Naive B cell (primary cell): ENCODE data around the gene LRP3. TPM values are rescaled to one million over a fixed set of nuclear protein-coding genes. Genes with fewer than 3 reads are reported as not detected.

Experiments used
- ATAC-seq, 2 donors: fragments of 150-1000 bp; cut with Tn5 transposase; 2 replicates each; pipeline ENCODE4 v1.10.0; 2021; ENCODE audit warnings: low read depth in 2 of 2, mild to moderate bottlenecking in 2 of 2, moderate library complexity in 2 of 2
- DNase-seq: peaks from one replicate; pipeline ENCODE4 v3.0.0; 2022
- H3K27ac Mint-ChIP-seq, 6 donors: one replicate each; pipeline ENCODE4 v1.8.0; 2020 to 2022; ENCODE audit warnings: mild to moderate bottlenecking in 6 of 6, mixed read lengths in 6 of 6, moderate library complexity in 5 of 6, inconsistent platforms in 2 of 6
- H3K27me3 Mint-ChIP-seq, 3 donors: one replicate each; pipeline ENCODE4 v1.8.0; 2021 to 2022; ENCODE audit warnings: mixed read lengths in 3 of 3, mild to moderate bottlenecking in 1 of 3
- H3K36me3 Mint-ChIP-seq, 2 donors: one replicate each; pipeline ENCODE4 v1.8.0; 2020 to 2022; ENCODE audit warnings: mixed read lengths in 2 of 2, inconsistent platforms in 1 of 2, mild to moderate bottlenecking in 1 of 2
- H3K4me1 Mint-ChIP-seq, 3 donors: one replicate each; pipeline ENCODE4 v1.8.0; 2020 to 2022; ENCODE audit warnings: mixed read lengths in 3 of 3, inconsistent platforms in 1 of 3, mild to moderate bottlenecking in 1 of 3, moderate library complexity in 1 of 3
- H3K4me3 Mint-ChIP-seq, 8 donors: one replicate each; pipeline ENCODE4 v1.8.0; 2020 to 2022; ENCODE audit warnings: mild to moderate bottlenecking in 8 of 8, mixed read lengths in 8 of 8, moderate library complexity in 8 of 8, inconsistent platforms in 2 of 8
- H3K9me3 Mint-ChIP-seq, 7 donors: one replicate each; pipeline ENCODE4 v1.8.0; 2020 to 2022; ENCODE audit warnings: mixed read lengths in 7 of 7, mild to moderate bottlenecking in 5 of 7, inconsistent platforms in 2 of 7, moderate library complexity in 1 of 7
- polyA plus RNA-seq, 6 donors: library from polyadenylated mRNA; unstranded; fragments of 300-500 nt; fragmentation: Illumina TruSeq; gene quantifications; one replicate each; pipeline ENCODE4 v1.2.3, GENCODE V29; 2021; ENCODE audit warnings: low read depth in 6 of 6

The LRP3 gene
- polyA plus RNA-seq, 6 donors from 2014 or later: not detected

DNA sequence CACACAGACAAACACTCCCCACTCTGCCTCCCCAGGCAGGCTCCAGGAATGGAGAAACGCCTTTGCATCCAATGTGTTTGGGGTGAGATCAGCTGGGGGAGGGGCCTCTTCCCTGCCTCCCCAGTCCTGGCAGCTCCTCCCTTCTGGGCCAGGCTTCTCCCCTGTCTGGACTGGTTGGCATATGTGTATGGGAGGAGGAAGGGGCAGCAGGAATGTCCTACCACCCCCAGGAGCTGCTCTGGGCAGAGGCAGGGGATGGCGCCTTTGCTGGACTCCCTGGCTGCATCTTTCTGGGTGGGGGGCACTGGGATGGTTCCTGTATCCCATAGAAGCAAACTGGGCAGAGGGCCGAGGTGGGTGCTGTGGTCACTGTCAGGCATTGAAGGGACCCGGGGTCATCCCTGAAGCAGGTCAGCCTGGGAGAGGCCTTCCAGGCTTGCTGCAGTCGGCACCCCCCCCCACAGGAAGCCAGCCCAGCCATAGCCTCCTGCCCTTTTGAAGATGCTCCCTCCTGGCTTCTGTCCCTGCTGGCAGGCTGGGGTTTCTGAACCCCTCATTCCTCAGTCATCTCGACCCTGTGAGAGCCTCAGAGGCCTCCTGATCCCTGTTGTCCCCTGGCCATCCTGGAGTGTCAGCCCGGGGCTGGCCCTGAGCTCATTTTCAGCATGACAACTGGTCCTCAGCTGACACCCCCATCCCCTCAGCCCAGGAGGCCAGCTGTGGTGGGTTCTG is 52.7 kb downstream of the LRP3 start:
- no peak for ATAC-seq
- Mint-ChIP-seq H3K9me3 (peaks cover 0 to 11% (median 0%) of the 10 kb centered on the region in 7 donors), H3K36me3 (no peaks in the 10 kb centered on the region), H3K4me3 (no peak overlapping the region), H3K27ac (no peak overlapping the region), H3K4me1 (no peaks in the 10 kb centered on the region), H3K27me3 (peaks cover 0 to 18% (median 15%) of the 10 kb centered on the region in 3 donors)
- no peak for DNase-seq

DNA sequence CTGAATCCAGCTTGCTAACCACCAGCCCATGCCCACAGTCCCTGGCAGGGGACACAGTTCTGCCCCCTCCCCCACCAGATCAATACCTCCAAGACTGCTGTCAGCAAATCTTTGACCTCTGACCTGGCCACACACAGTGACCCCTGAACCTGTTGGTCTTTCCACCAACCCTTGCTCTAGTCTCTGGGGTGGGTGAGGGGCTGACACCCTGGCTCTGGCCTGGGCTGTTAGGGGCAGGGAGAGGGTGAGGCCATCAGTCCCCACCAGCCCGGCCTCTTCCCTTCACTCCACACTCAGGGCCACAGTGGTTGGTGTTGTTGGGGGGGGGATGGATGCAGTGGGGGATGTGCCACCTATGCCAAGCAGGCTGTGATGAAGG is 53.3 kb downstream of the LRP3 start:
- Mint-ChIP-seq H3K27ac (no peak overlapping the region), H3K27me3 (peaks cover 0 to 18% (median 15%) of the 10 kb centered on the region in 3 donors), H3K4me1 (no peaks in the 10 kb centered on the region), H3K36me3 (no peaks in the 10 kb centered on the region), H3K4me3 (no peak overlapping the region), H3K9me3 (peaks cover 0 to 11% (median 0%) of the 10 kb centered on the region in 7 donors)
- no peak for ATAC-seq
- no peak for DNase-seq

DNA sequence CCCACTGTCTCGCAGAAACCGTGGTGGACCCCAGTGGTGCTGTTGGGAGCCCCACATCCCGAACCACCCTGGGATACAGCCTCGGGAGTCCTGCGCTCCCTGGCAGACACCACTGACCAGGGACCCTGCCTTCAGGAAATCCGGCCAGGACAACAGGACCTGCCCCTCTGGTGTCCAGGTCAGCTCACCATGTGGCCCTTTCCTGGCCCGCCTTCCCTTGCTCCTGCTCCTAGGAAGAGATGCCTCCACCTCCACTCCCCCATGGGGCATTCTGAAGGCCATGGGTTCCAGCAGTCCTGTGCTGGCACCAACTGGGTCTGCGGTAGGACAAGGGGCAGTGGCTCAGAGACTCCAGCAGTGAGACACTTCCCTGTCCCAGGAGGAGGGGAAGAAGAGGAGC is 54.0 kb downstream of the LRP3 start:
- DNase-seq (no peak), ATAC-seq (no peak)
- Mint-ChIP-seq H3K4me3 (no peak overlapping the region), H3K27me3 (peaks cover 0 to 15% (median 11%) of the 10 kb centered on the region in 3 donors), H3K27ac (no peak overlapping the region), H3K4me1 (no peaks in the 10 kb centered on the region), H3K9me3 (peaks cover 0 to 11% (median 0%) of the 10 kb centered on the region in 7 donors), H3K36me3 (no peaks in the 10 kb centered on the region)

- Mint-ChIP-seq H3K4me1 (no peaks in the 10 kb centered on the region), H3K4me3 (no peak overlapping the region), H3K9me3 (peaks cover 0 to 11% (median 0%) of the 10 kb centered on the region in 7 donors), H3K27me3 (peaks cover 0 to 15% (median 11%) of the 10 kb centered on the region in 3 donors), H3K36me3 (no peaks in the 10 kb centered on the region), H3K27ac (peak overlapping the region in 1 of 6 donors; percentile 21)
- ATAC-seq: no peak
- DNase-seq: no peak
Measured at GRCh38 chr19:33248553-33248953, 54.4 kb downstream of the LRP3 start.

DNA sequence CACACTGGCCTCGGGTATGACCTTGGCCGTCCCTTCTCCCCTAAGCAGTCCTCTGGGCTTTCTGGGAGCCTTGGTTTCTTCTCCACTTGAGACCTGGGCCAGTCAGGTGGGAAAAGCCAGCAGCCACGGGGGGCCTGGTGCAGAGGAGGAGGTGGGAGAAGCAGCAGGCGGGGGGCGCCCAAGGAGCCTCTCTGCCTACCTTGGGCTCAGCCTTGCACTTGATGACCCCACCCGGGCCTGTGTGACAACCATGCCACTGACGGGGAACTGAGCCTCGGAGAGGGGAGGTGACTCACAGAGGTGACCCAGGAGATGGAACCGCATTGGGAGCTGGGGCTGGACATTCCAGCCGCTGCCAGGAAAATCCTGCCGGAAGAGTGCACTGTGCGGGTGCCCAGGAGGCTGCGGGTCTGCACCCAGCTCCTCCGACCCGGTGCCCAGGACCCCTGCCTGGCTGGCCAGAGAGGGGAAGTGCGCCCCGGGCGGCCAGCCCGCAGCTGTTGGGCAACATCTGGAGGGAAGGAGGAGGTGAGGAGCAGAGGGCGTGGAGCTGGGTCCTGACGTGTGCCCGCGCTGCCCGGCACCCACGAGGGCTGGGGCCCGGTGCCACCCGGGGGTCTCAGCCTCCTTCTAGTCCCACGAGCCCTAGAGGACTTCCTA is 55.0 kb downstream of the LRP3 start:
- ATAC-seq (peak; percentile 32 to 45), DNase-seq (no peak)
- Mint-ChIP-seq H3K4me1 (no peaks in the 10 kb centered on the region), H3K27ac (peak overlapping the region in 1 of 6 donors; percentile 21), H3K36me3 (no peaks in the 10 kb centered on the region), H3K4me3 (no peak overlapping the region), H3K27me3 (peaks cover 0 to 10% (median 6%) of the 10 kb centered on the region in 3 donors), H3K9me3 (peaks cover 0 to 11% (median 0%) of the 10 kb centered on the region in 7 donors)

- ATAC-seq: no peak
- no peaks in the 10 kb centered on the region for H3K36me3 Mint-ChIP-seq
- H3K27ac Mint-ChIP-seq: no peak overlapping the region
- H3K27me3 Mint-ChIP-seq: peaks cover 0 to 3% (median 2%) of the 10 kb centered on the region in 3 donors
- no peak for DNase-seq
- H3K4me1 Mint-ChIP-seq: no peaks in the 10 kb centered on the region
- H3K4me3 Mint-ChIP-seq: no peak overlapping the region
- H3K9me3 Mint-ChIP-seq: peaks cover 0 to 10% (median 0%) of the 10 kb centered on the region in 7 donors
Measured at GRCh38 chr19:33249740-33250366, 55.7 kb downstream of the LRP3 start.

GRCh38 chr19:33250500-33250899 is 56.4 kb downstream of the LRP3 start:
- DNase-seq (no peak), ATAC-seq (no peak)
- Mint-ChIP-seq H3K9me3 (peaks cover 0 to 9% (median 0%) of the 10 kb centered on the region in 7 donors), H3K27ac (no peak overlapping the region), H3K4me3 (no peak overlapping the region), H3K36me3 (no peaks in the 10 kb centered on the region), H3K4me1 (no peaks in the 10 kb centered on the region), H3K27me3 (peaks cover 0 to 6% (median 0%) of the 10 kb centered on the region in 3 donors)

DNA sequence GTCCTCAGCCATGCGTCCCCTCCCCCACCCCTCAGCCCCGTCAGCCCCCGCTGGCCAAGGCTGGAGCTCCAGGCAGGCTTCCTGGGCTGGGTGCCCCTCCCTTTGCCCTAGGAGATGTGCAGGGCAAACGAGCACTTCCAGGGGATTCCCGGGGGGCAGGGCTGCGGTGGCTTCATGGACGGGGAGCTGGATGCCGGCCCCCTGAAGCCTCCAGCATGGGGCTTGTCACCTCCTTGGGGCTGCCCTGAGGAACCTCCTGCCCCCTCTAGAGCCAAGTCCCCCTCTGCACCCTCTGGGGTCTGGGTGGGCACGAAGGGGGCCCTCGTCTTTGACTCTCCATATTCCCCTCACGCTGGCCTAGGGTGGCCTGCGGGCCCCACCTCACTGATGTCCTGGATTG is 56.9 kb downstream of the LRP3 start:
- no peak for ATAC-seq
- H3K9me3 Mint-ChIP-seq: peaks cover 0 to 5% (median 0%) of the 10 kb centered on the region in 7 donors
- H3K27me3 Mint-ChIP-seq: peaks cover 0 to 7% (median 0%) of the 10 kb centered on the region in 3 donors
- H3K27ac Mint-ChIP-seq: no peak overlapping the region
- H3K4me1 Mint-ChIP-seq: no peaks in the 10 kb centered on the region
- DNase-seq: no peak
- H3K36me3 Mint-ChIP-seq: no peaks in the 10 kb centered on the region
- no peak overlapping the region for H3K4me3 Mint-ChIP-seq

DNA sequence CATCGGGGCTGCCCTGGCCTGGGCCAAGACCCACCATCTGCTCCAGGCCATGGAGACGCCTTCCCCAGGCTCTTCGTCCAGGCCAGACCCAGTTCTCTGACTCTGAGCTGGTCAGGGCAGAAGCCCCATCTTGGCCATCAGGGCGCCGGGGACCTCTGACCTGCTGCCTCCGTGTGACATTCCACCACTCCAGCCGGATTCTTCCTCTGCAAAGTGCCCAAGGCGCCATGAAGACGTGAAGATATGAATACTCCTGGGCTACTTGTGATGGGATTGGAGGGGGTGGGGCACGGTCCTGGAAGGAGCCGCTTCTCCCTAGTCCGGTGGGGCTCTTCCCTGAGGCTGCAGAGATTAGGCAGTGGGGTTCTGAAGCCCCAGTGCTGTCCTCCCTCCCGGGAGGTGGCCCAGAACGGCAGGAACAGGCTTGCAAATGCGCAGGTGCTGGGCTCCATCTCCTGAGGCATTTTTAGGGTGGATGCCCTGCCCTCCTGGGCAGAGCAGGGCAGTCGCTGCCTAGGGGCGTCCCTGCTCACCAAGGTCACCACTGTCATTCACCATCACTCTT is 57.5 kb downstream of the LRP3 start:
- H3K4me1 Mint-ChIP-seq: no peaks in the 10 kb centered on the region
- no peak overlapping the region for H3K27ac Mint-ChIP-seq
- DNase-seq (no peak), ATAC-seq (no peak)
- peaks cover 0 to 2% (median 0%) of the 10 kb centered on the region in 7 donors for H3K9me3 Mint-ChIP-seq
- no peak overlapping the region for H3K4me3 Mint-ChIP-seq
- peaks cover 0 to 7% (median 0%) of the 10 kb centered on the region in 3 donors for H3K27me3 Mint-ChIP-seq
- H3K36me3 Mint-ChIP-seq: no peaks in the 10 kb centered on the region

GRCh38 chr19:33252418-33252962 is 58.4 kb downstream of the LRP3 start:
- H3K27me3 Mint-ChIP-seq: peaks cover 0 to 7% (median 0%) of the 10 kb centered on the region in 3 donors
- ATAC-seq (no peak), DNase-seq (no peak)
- H3K36me3 Mint-ChIP-seq: no peaks in the 10 kb centered on the region
- H3K9me3 Mint-ChIP-seq: no peaks in the 10 kb centered on the region
- no peak overlapping the region for H3K4me3 Mint-ChIP-seq
- no peak overlapping the region for H3K27ac Mint-ChIP-seq
- H3K4me1 Mint-ChIP-seq: no peaks in the 10 kb centered on the region

- no peak overlapping the region for H3K27ac Mint-ChIP-seq
- peaks cover 0 to 7% (median 3%) of the 10 kb centered on the region in 3 donors for H3K27me3 Mint-ChIP-seq
- H3K4me3 Mint-ChIP-seq: no peak overlapping the region
- H3K36me3 Mint-ChIP-seq: peaks cover 3% of the 10 kb centered on the region in 2 donors
- H3K9me3 Mint-ChIP-seq: peaks cover 0 to 4% (median 2%) of the 10 kb centered on the region in 7 donors
- no peaks in the 10 kb centered on the region for H3K4me1 Mint-ChIP-seq
- ATAC-seq (no peak), DNase-seq (no peak)
Measured at GRCh38 chr19:33252971-33253370, 58.8 kb downstream of the LRP3 start.

GRCh38 chr19:33254245-33254824 is 60.2 kb downstream of the LRP3 start:
- no peak overlapping the region for H3K4me3 Mint-ChIP-seq
- peaks cover 0 to 7% (median 5%) of the 10 kb centered on the region in 3 donors for H3K27me3 Mint-ChIP-seq
- no peak overlapping the region for H3K27ac Mint-ChIP-seq
- ATAC-seq (no peak), DNase-seq (no peak)
- peaks cover 6 to 10% of the 10 kb centered on the region in 2 donors for H3K36me3 Mint-ChIP-seq
- no peaks in the 10 kb centered on the region for H3K4me1 Mint-ChIP-seq
- H3K9me3 Mint-ChIP-seq: peaks cover 2 to 14% (median 4%) of the 10 kb centered on the region in 7 donors

DNA sequence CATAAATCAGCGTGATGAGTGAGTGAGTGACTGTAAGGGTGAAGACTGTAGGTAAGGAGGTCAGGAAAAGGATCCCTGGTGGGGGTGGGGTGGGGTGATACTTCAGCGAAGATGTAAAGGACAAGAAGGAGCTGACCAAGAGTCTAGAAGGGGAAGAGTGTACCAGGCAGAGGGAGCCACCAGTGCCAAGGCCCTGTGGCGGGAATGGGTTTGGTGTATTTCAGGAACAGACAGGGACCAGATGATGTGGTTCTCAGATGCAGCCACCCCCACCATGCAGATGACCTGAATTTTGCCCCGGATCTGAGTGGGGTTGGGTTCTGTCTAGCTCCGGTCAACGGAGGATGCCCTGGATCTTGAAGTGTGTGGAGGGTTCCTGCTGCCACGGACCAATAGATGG is 61.7 kb downstream of the LRP3 start:
- peaks cover 0 to 10% (median 7%) of the 10 kb centered on the region in 3 donors for H3K27me3 Mint-ChIP-seq
- H3K27ac Mint-ChIP-seq: no peak overlapping the region
- ATAC-seq (no peak), DNase-seq (no peak)
- no peak overlapping the region for H3K4me3 Mint-ChIP-seq
- H3K4me1 Mint-ChIP-seq: peaks cover 2 to 3% (median 3%) of the 10 kb centered on the region in 3 donors
- H3K9me3 Mint-ChIP-seq: peaks cover 3 to 17% (median 6%) of the 10 kb centered on the region in 7 donors
- peaks cover 6 to 10% of the 10 kb centered on the region in 2 donors for H3K36me3 Mint-ChIP-seq
